Right hindlimb (tissue), 1 donor: ENCODE data around the gene OR51V1.
"Not testable (repeated sequence)": the region's sequence is repeated elsewhere in the genome, so short reads cannot be mapped to it uniquely, and the experiment has no call there.

Source experiments
- DNase-seq: peaks from one replicate; pipeline ENCODE4 v3.0.0-alpha.2; 2018

Gene OR51V1

GRCh38 chr11:5229796-5230195, 29.3 kb upstream of the OR51V1 start:
- DNase-seq = no peak

- DNase-seq = no peak
Measured at GRCh38 chr11:5229356-5229755, 28.9 kb upstream of the OR51V1 start.

- DNase-seq = no peak
Measured at GRCh38 chr11:5228124-5228523, 27.6 kb upstream of the OR51V1 start.

GRCh38 chr11:5227681-5228080, 27.2 kb upstream of the OR51V1 start:
- no peak for DNase-seq

- no peak for DNase-seq
Measured at GRCh38 chr11:5226732-5227310, 26.3 kb upstream of the OR51V1 start, which contains the start of gene HBB. Gene HBB, minus strand, starts transcription at chr11:5227071. Its CDS starts 50 bp downstream, at chr11:5227021.

GRCh38 chr11:5225480-5225871, 25.0 kb upstream of the OR51V1 start:
- DNase-seq = no peak

- no peak for DNase-seq
Measured at GRCh38 chr11:5224538-5225479, 24.3 kb upstream of the OR51V1 start.

GRCh38 chr11:5223686-5224085, 23.2 kb upstream of the OR51V1 start:
- DNase-seq = no peak

- no peak for DNase-seq
Measured at GRCh38 chr11:5223146-5223545, 22.7 kb upstream of the OR51V1 start.

GRCh38 chr11:5210376-5210885, 9.9 kb upstream of the OR51V1 start:
- DNase-seq = no peak

GRCh38 chr11:5204787-5205186, 4.3 kb upstream of the OR51V1 start:
- no peak for DNase-seq

- DNase-seq = no peak
Measured at GRCh38 chr11:5203366-5203765, 2.9 kb upstream of the OR51V1 start.

GRCh38 chr11:5198285-5198684, 2.2 kb downstream of the OR51V1 start:
- no peak for DNase-seq

GRCh38 chr11:5197536-5197935, 2.9 kb downstream of the OR51V1 start:
- no peak for DNase-seq

- no peak for DNase-seq
Measured at GRCh38 chr11:5196731-5197130, 3.8 kb downstream of the OR51V1 start.

- no peak for DNase-seq
Measured at GRCh38 chr11:5196067-5196466, 4.4 kb downstream of the OR51V1 start.

- no peak for DNase-seq
Measured at GRCh38 chr11:5192738-5193137, 7.7 kb downstream of the OR51V1 start.

- DNase-seq = no peak
Measured at GRCh38 chr11:5188201-5188600, 12.3 kb downstream of the OR51V1 start.

GRCh38 chr11:5178046-5178837, 22.2 kb downstream of the OR51V1 start:
- no peak for DNase-seq

- DNase-seq = no peak
Measured at GRCh38 chr11:5174934-5175333, 25.5 kb downstream of the OR51V1 start.

GRCh38 chr11:5171856-5172255, 28.6 kb downstream of the OR51V1 start:
- no peak for DNase-seq

- DNase-seq = not testable (repeated sequence)
Measured at GRCh38 chr11:5165898-5166297, 34.6 kb downstream of the OR51V1 start.

GRCh38 chr11:5164807-5165206, 35.7 kb downstream of the OR51V1 start:
- not testable (repeated sequence) for DNase-seq
